Activated B cell treated with CpG ODN at 0.5 μM for 24 hours (primary cell): Measurements from ENCODE around the gene CHST8. TPM values are rescaled to one million over a fixed set of nuclear protein-coding genes. Genes with fewer than 3 reads are reported as not detected.

Experiments used
- ATAC-seq: fragments of 200-7000 bp; cut with Tn5 transposase; one replicate; pipeline ENCODE4 v1.10.0; 2021; ENCODE audit warnings: low read depth, mild to moderate bottlenecking, moderate library complexity
- CTCF ChIA-PET: fragments of 350-600 bp; sonication (Branson Sonifier 250); formaldehyde crosslinking; loops from one replicate; lab custom pipeline; 2021; ENCODE audit warnings: antibody characterized with exemption; lab: Charles Lee
- POLR2A ChIA-PET: fragments of 350-600 bp; sonication (Branson Sonifier 250); formaldehyde crosslinking; loops from one replicate; lab custom pipeline; 2021; ENCODE audit warnings: antibody characterized with exemption; lab: Charles Lee
- DNase-seq: peaks from one replicate; pipeline ENCODE4 v3.0.0; 2022
- H3K27ac Mint-ChIP-seq: one replicate; pipeline ENCODE4 v1.8.0; 2020; ENCODE audit warnings: mixed read lengths
- H3K27me3 Mint-ChIP-seq: one replicate; pipeline ENCODE4 v1.8.0; 2021; ENCODE audit warnings: mixed read lengths
- H3K36me3 Mint-ChIP-seq: one replicate; pipeline ENCODE4 v1.8.0; 2021; ENCODE audit warnings: low read depth, mixed read lengths
- H3K4me1 Mint-ChIP-seq: one replicate; pipeline ENCODE4 v1.8.0; 2021; ENCODE audit warnings: mixed read lengths
- H3K4me3 Mint-ChIP-seq: one replicate; pipeline ENCODE4 v1.8.0; 2020; ENCODE audit warnings: mild to moderate bottlenecking, mixed read lengths
- H3K9me3 Mint-ChIP-seq: one replicate; pipeline ENCODE4 v1.8.0; 2020; ENCODE audit warnings: mixed read lengths
- CTCF ChIP-seq: fragments of 200-600 bp; IDR thresholded peaks from one replicate; pipeline ENCODE4 v1.8.0; 2022; ENCODE audit warnings: antibody characterized with exemption, mild to moderate bottlenecking
- intact Hi-C: fragments of 100-400 bp; cut with micrococcal nuclease; formaldehyde crosslinking; loops from one replicate; pipeline ENCODE4 v1.15.1; 2024
- total RNA-seq: library from RNA; stranded (reverse); gene quantifications from 2 replicates; pipeline ENCODE4 v1.2.3, GENCODE V29; 2022

CHST8 gene
- total RNA-seq, 1 donor from 2014 or later, result not detected

GRCh38 chr19:33681081-33681680 is 59.4 kb downstream of the CHST8 start:
- TF ChIP-seq CTCF, result no peak
- ATAC-seq (no peak), DNase-seq (no peak)
- no peak overlapping the region for H3K4me3 Mint-ChIP-seq
- intact Hi-C loops, result no loop called here
- H3K27ac Mint-ChIP-seq, result no peak overlapping the region
- no peaks in the 10 kb centered on the region for H3K9me3 Mint-ChIP-seq
- ChIA-PET CTCF (no interaction called here), POLR2A (no interaction called here)
- H3K36me3 Mint-ChIP-seq, result no peaks in the 10 kb centered on the region
- H3K27me3 Mint-ChIP-seq, result peaks cover 12% of the 10 kb centered on the region
- no peaks in the 10 kb centered on the region for H3K4me1 Mint-ChIP-seq

- no peaks in the 10 kb centered on the region for H3K9me3 Mint-ChIP-seq
- DNase-seq (no peak), ATAC-seq (no peak)
- no peaks in the 10 kb centered on the region for H3K4me1 Mint-ChIP-seq
- intact Hi-C loops, result no loop called here
- TF ChIP-seq CTCF, result no peak
- POLR2A ChIA-PET, result no interaction called here
- CTCF ChIA-PET, result no interaction called here
- no peaks in the 10 kb centered on the region for H3K36me3 Mint-ChIP-seq
- no peak overlapping the region for H3K27ac Mint-ChIP-seq
- peaks cover 15% of the 10 kb centered on the region for H3K27me3 Mint-ChIP-seq
- H3K4me3 Mint-ChIP-seq, result no peak overlapping the region
Observed at GRCh38 chr19:33683881-33684537, 62.3 kb downstream of the CHST8 start.

- intact Hi-C loops, result no loop called here
- Mint-ChIP-seq H3K27me3 (peaks cover 15% of the 10 kb centered on the region), H3K9me3 (no peaks in the 10 kb centered on the region), H3K4me1 (no peaks in the 10 kb centered on the region), H3K27ac (no peak overlapping the region), H3K4me3 (no peak overlapping the region), H3K36me3 (no peaks in the 10 kb centered on the region)
- no peak for ATAC-seq
- TF ChIP-seq CTCF, result no peak
- POLR2A ChIA-PET, result no interaction called here
- no peak for DNase-seq
- CTCF ChIA-PET, result no interaction called here
Observed at GRCh38 chr19:33684538-33685232, 62.9 kb downstream of the CHST8 start.

- no peaks in the 10 kb centered on the region for H3K9me3 Mint-ChIP-seq
- ChIA-PET POLR2A (no interaction called here), CTCF (no interaction called here)
- ATAC-seq (no peak), DNase-seq (no peak)
- H3K27ac Mint-ChIP-seq, result no peak overlapping the region
- TF ChIP-seq CTCF, result no peak
- no peak overlapping the region for H3K4me3 Mint-ChIP-seq
- no peaks in the 10 kb centered on the region for H3K36me3 Mint-ChIP-seq
- H3K27me3 Mint-ChIP-seq, result peaks cover 15% of the 10 kb centered on the region
- H3K4me1 Mint-ChIP-seq, result no peaks in the 10 kb centered on the region
- intact Hi-C loops, result no loop called here
Observed at GRCh38 chr19:33685541-33685940, 63.8 kb downstream of the CHST8 start.

- intact Hi-C loops, result no loop called here
- Mint-ChIP-seq H3K4me3 (no peak overlapping the region), H3K36me3 (no peaks in the 10 kb centered on the region), H3K27ac (no peak overlapping the region), H3K27me3 (peaks cover 15% of the 10 kb centered on the region), H3K4me1 (no peaks in the 10 kb centered on the region), H3K9me3 (no peaks in the 10 kb centered on the region)
- CTCF ChIA-PET, result no interaction called here
- no peak for ATAC-seq
- POLR2A ChIA-PET, result no interaction called here
- no peak for DNase-seq
- no peak for TF ChIP-seq CTCF
Observed at GRCh38 chr19:33686262-33686661, 64.5 kb downstream of the CHST8 start.
